ENCODE data around the gene KIF24.

KIF24 gene

DNA sequence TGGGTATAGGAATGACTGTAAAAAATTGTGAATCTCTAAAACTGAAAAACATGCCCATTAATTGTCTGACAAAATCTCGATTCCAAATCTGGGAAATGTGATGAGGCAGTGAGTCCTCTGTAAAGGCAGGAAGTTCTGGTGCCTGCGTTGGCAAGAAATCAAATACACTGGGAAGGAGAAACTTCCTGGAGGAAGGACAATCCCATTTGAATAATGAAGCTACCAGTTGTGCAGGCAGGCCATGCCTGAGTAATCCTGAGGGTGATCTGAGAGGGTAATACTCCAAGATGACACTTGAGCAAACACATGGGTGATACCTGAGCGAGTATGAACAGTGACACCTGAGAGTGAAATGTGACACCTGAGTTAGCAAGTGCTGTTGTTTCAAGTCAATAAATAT, 49.7 kb downstream of the KIF24 start:
- Histone ChIP-seq H3K27me3 (ENCODE audit: control insufficient read depth, insufficient read depth, low read length) (no peaks in the 10 kb centered on the region), H3K4me1 (ENCODE audit: control insufficient read depth, insufficient read depth, low read length) (no peaks in the 10 kb centered on the region), H3K27ac (ENCODE audit: low read depth, low read length) (no peak overlapping the region), H3K4me3 (ENCODE audit: low read depth, low read length) (no peak overlapping the region), H3K9ac (ENCODE audit: low read depth, low read length) (no peak overlapping the region), H3K36me3 (ENCODE audit: control insufficient read depth, insufficient read depth, low read length) (no peaks in the 10 kb centered on the region), H3K9me3 (ENCODE audit: control insufficient read depth, insufficient read depth, low read length) (no peaks in the 10 kb centered on the region)
